ENCODE measurements around the gene ARHGAP22.

GRCh38 chr10:48520594-48520993 is 84.3 kb downstream of the ARHGAP22 start:
- TF ChIP-seq POLR2AphosphoS5 (IDR thresholded peaks at IDR 0.05; ENCODE audit: low read depth) (no peak), CTCF (IDR thresholded peaks at IDR 0.05; ENCODE audit: insufficient read depth, low read length) (no peak), REST (IDR thresholded peaks at IDR 0.05; ENCODE audit: insufficient replicate concordance, low read depth) (no peak), GABPA (IDR thresholded peaks at IDR 0.05; ENCODE audit: low read depth) (no peak)
